HG03354 (cell line): ENCODE data around the gene ZG16B.

Source experiments
- ATAC-seq: cut with Tn5 transposase; IDR thresholded peaks from one replicate; pipeline ENCODE4 v1.9.1; 2021; ENCODE audit warnings: mild to moderate bottlenecking; ENCODE audit not compliant: unreplicated experiment, poor library complexity, severe bottlenecking

The ZG16B gene

GRCh38 chr16:2857451-2858244 is 27.5 kb downstream of the ZG16B start, which contains the start of gene PRSS22:
Gene PRSS22, minus strand, starts transcription at chr16:2858170. Its CDS starts 66 bp downstream, at chr16:2858104.
- ATAC-seq = no peak

- no peak for ATAC-seq
Observed at GRCh38 chr16:2858245-2859025, 28.3 kb downstream of the ZG16B start.

- no peak for ATAC-seq
Observed at GRCh38 chr16:2859686-2860265, 29.7 kb downstream of the ZG16B start.

GRCh38 chr16:2860826-2861567 is 30.9 kb downstream of the ZG16B start:
- ATAC-seq = no peak

GRCh38 chr16:2865651-2866050 is 35.5 kb downstream of the ZG16B start:
- no peak for ATAC-seq

GRCh38 chr16:2866431-2866830 is 36.3 kb downstream of the ZG16B start:
- ATAC-seq = no peak

GRCh38 chr16:2867661-2867986 is 37.5 kb downstream of the ZG16B start:
- no peak for ATAC-seq

- peak; percentile 90 for ATAC-seq
Observed at GRCh38 chr16:2867987-2868789, 38.1 kb downstream of the ZG16B start.

- no peak for ATAC-seq
Observed at GRCh38 chr16:2871926-2872325, 41.8 kb downstream of the ZG16B start.

- no peak for ATAC-seq
Observed at GRCh38 chr16:2874032-2874911, 44.2 kb downstream of the ZG16B start.

- peak; percentile 75 for ATAC-seq
Observed at GRCh38 chr16:2874912-2875362, 44.8 kb downstream of the ZG16B start.

GRCh38 chr16:2879854-2880508 is 49.9 kb downstream of the ZG16B start:
- no peak for ATAC-seq
